Measurements from ENCODE around the gene FBXL7.

The FBXL7 gene

DNA sequence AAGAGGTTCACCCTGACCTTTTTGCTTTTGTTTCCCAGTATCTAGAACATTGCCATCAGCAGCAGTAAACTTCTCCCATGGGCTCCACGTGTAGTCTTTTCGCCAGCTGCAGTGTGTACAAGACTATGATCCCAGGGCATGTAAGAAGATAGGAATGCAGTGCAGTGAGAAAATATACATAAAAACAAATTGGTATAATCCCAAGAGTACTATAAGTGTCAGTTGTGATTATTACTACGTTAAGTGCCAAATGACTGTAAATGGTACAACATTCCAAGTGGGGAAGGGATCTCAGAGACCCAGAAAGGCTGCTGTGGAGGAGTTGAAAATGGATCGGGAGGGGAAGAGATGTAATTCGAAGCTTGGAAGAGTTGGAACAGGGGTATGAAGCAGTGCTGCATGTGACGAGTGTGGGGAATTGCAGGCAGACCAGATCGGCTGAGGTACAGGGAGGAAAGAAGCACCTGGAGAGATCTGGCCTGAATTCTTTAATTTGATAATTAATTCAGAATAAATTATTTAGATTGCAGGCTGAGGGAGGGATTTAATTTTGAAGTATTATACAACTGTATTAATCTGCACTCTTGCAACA is 95.1 kb downstream of the FBXL7 start:
- FAIRE-seq: no peak
- DNase-seq (ENCODE audit: insufficient read length, low spot score): no peak
- TF ChIP-seq, protein P1, sequence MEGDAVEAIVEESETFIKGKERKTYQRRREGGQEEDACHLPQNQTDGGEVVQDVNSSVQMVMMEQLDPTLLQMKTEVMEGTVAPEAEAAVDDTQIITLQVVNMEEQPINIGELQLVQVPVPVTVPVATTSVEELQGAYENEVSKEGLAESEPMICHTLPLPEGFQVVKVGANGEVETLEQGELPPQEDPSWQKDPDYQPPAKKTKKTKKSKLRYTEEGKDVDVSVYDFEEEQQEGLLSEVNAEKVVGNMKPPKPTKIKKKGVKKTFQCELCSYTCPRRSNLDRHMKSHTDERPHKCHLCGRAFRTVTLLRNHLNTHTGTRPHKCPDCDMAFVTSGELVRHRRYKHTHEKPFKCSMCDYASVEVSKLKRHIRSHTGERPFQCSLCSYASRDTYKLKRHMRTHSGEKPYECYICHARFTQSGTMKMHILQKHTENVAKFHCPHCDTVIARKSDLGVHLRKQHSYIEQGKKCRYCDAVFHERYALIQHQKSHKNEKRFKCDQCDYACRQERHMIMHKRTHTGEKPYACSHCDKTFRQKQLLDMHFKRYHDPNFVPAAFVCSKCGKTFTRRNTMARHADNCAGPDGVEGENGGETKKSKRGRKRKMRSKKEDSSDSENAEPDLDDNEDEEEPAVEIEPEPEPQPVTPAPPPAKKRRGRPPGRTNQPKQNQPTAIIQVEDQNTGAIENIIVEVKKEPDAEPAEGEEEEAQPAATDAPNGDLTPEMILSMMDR (IDR thresholded peaks at IDR 0.05; ENCODE audit: insufficient read depth, missing control alignments): no peak

DNA sequence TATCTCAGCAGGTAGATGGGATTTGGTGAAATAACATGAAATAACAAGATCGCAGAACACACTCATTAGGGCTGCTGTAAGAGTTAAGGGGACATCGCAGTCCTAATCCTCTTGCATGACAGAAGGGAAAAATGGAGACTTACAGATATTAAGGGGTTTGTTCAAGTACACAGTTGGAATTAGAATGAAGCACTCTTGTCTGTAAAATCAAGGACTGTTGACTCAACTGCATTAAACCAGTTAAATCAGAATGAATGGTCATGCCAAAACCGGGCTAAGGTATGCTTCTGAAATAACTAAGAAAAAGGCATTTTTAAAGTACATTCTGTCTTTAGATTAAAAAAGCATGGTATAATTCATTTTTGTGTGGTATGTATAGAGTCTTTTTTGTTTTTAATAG is 95.9 kb downstream of the FBXL7 start:
- no peak for FAIRE-seq
- DNase-seq (ENCODE audit: insufficient read length, low spot score): no peak
- TF ChIP-seq, protein P1 (IDR thresholded peaks at IDR 0.05; ENCODE audit: insufficient read depth, missing control alignments): no peak

DNA sequence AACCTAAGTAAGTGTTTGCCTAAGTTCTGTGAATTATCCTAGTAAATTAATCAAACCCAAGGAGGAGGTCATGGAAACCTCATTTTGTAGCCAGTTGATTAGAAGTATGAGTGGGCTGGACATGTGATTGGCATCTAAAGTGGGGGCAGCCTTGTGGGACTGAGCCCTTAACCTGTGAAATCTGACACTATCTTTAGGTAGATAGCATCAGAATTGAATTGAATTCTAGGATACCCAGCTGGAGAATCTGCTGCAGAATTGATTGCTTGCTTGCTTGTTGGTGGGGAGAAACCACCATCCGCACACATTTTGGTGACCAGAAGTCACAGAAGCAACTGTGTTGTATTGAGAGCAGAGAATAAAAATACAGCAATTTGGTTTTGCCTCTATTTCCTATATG is 97.0 kb downstream of the FBXL7 start:
- TF ChIP-seq, protein P1 (IDR thresholded peaks at IDR 0.05; ENCODE audit: insufficient read depth, missing control alignments): no peak
- FAIRE-seq (no peak), DNase-seq (ENCODE audit: insufficient read length, low spot score) (no peak)

DNA sequence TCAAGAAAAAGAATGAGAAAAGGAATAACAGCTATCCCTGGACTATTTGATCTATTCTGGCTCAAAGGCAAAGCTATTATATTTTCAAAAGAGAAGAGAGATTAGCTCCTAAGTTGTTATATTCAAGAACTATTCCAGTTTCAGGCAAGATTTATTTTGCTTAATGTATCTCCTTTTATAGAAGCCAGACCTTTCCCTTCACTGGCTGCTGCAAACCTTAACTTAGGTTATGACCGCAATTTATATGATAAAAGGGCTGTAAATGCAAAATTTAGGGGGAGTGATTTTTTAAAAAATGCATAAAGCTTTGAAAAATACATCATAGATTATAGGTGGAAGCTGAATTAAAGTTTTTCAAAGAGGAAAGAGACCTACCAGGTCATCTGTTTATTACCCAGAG is 97.8 kb downstream of the FBXL7 start:
- FAIRE-seq: no peak
- TF ChIP-seq, protein P1 (IDR thresholded peaks at IDR 0.05; ENCODE audit: insufficient read depth, missing control alignments): no peak
- no peak for DNase-seq (ENCODE audit: insufficient read length, low spot score)

DNA sequence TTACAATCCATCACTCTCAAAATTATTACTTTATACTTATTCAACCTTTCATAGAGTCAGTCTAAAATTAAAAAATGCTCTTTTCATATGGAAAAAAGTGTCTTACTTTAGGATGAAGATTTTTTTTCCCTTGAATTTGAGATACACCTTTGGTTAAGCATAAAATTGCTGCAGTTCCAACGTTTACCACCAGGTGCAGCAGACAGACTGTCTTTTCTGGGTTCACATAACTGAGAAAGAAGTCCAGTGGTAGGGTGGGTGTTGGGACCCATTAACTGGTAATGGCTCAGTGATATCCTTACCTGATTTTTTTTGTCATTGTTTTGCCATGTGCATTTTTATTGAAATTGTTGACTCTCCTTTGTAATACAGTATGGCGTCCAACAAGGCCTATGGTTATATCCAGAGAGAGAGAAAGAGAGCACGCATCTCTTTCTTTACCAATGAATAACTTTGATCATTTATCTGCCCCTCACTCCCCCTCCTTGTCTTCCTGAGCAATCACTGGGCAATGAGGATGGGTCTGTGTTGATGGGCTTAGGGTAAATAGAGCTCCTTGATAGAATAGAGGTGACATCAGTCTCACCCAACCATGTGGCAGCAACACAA is 98.4 kb downstream of the FBXL7 start:
- DNase-seq (ENCODE audit: insufficient read length, low spot score) (no peak), FAIRE-seq (no peak)

DNA sequence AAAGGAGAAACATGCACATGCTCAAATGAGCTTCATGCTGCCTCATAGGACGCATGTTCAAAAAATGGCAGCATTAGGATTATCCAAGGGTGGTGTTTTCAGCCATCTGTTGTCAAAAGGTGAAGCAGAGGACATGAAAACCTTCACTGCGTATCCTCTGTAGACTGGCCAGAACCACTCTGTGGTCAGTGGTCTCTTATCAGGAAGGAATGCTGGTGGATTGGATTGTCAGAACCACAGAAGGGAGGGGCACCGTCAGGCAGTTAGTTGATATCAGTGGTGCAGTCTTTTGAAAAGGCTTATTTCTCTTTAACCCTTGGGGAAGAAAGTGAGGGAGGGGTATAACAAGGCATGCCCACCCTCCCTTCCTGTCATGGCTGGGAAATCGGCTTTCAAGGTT is 100.1 kb downstream of the FBXL7 start:
- TF ChIP-seq, protein P1 (IDR thresholded peaks at IDR 0.05; ENCODE audit: insufficient read depth, missing control alignments): no peak
- no peak for FAIRE-seq
- DNase-seq (ENCODE audit: insufficient read length, low spot score): no peak

More for the DNA sequence above, 98.4 kb downstream of the FBXL7 start:
- TF ChIP-seq, protein P1 (IDR thresholded peaks at IDR 0.05; ENCODE audit: insufficient read depth, missing control alignments): peak; percentile 37

DNA sequence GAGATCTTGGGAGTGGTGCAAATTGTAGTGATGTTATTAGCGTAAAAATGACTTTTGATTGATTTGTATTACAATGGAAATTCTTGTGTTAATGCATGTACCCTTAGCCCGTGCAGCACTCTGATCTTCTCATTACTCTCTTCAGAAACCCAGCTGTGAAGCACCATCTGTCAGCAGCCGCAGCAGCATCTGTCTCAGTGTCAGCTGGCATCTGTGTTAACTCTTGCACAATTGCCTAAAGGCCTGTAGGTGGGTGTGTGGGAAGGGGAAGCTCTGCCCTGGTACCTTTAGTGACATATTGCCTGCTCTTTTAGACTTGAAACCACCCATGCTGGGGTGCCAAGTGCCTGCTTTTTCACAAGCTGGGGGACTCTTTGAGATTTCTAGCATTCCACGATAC is 101.3 kb downstream of the FBXL7 start:
- DNase-seq (ENCODE audit: insufficient read length, low spot score) (no peak), FAIRE-seq (no peak)

More for the DNA sequence above, 101.3 kb downstream of the FBXL7 start:
- TF ChIP-seq, protein P1 (IDR thresholded peaks at IDR 0.05; ENCODE audit: insufficient read depth, missing control alignments): no peak
